OCI-LY3 (cell line): Measurements from ENCODE around the gene DYNLRB1.

Experiments
- H2AFZ ChIP-seq: fragments of 200-600, 300-600 bp; shearing (Covaris generic); 2 replicates; pipeline ENCODE4 v1.6.0; 2014; ENCODE audit warnings: antibody characterized with exemption, low read depth, low read length
- H3K27ac ChIP-seq: fragments of 200-600, 300-600 bp; sonication (generic); 2 replicates; pipeline ENCODE4 v1.5.1; 2014; ENCODE audit warnings: mild to moderate bottlenecking, low read length, moderate library complexity, mixed read lengths
- H3K27me3 ChIP-seq: fragments of 200-600, 300-600 bp; sonication (generic); 2 replicates; pipeline ENCODE4 v1.6.1; 2014; ENCODE audit warnings: low read depth, low read length, mixed read lengths
- H3K36me3 ChIP-seq: fragments of 200-600, 300-600 bp; sonication (generic); replicated peaks from 2 replicates; pipeline ENCODE3; 2014; ENCODE audit warnings: low read depth, low read length, mixed read lengths
- H3K4me1 ChIP-seq: fragments of 300-600, 200-600 bp; sonication (generic); 2 replicates; pipeline ENCODE4 v1.6.1; 2014; ENCODE audit warnings: low read length, mixed read lengths
- H3K4me2 ChIP-seq: fragments of 200-600, 300-600 bp; sonication (generic); 2 replicates; pipeline ENCODE4 v1.6.1; 2014; ENCODE audit warnings: low read length, mixed read lengths
- H3K4me3 ChIP-seq: fragments of 300-600, 200-600 bp; sonication (generic); 2 replicates; pipeline ENCODE4 v1.5.1; 2014; ENCODE audit warnings: antibody characterized with exemption, mild to moderate bottlenecking, low read length, moderate library complexity
- H3K79me2 ChIP-seq: fragments of 300-600, 200-600 bp; shearing (Covaris generic); 2 replicates; pipeline ENCODE4 v1.6.1; 2014; ENCODE audit warnings: mild to moderate bottlenecking, low read length, mixed read lengths
- H3K9ac ChIP-seq: fragments of 300-600, 200-600 bp; shearing (Covaris generic); 2 replicates; pipeline ENCODE4 v1.6.0; 2014; ENCODE audit warnings: mild to moderate bottlenecking, low read length, moderate library complexity
- H3K9me3 ChIP-seq: fragments of 200-600, 300-600 bp; shearing (Covaris generic); 2 replicates; pipeline ENCODE4 v1.6.1; 2014; ENCODE audit warnings: low read length, mixed read lengths; ENCODE audit not compliant: insufficient read depth
- H4K20me1 ChIP-seq: fragments of 200-600, 300-600 bp; sonication (generic); 2 replicates; pipeline ENCODE4 v1.6.1; 2016; ENCODE audit warnings: low read length, mixed read lengths; ENCODE audit not compliant: insufficient read depth
- CTCF ChIP-seq: fragments of 200-600, 300-600 bp; sonication (generic); IDR thresholded peaks from 2 replicates; pipeline ENCODE4 v1.5.1; 2014; ENCODE audit warnings: antibody characterized with exemption, low read length, low read depth
- EZH2phosphoT487 ChIP-seq: fragments of 200-600 bp; shearing (Covaris generic); IDR thresholded peaks from 2 replicates; pipeline ENCODE4 v1.6.1; 2018; ENCODE audit warnings: antibody characterized with exemption, mixed run types, low read depth

DYNLRB1 gene

GRCh38 chr20:34491226-34491931 is 24.8 kb upstream of the DYNLRB1 start:
- no peak overlapping the region for H3K4me2 ChIP-seq
- no peak overlapping the region for H3K27ac ChIP-seq
- no peak overlapping the region for H3K9ac ChIP-seq

GRCh38 chr20:34491932-34492509 is 24.2 kb upstream of the DYNLRB1 start:
- no peaks in the 10 kb centered on the region for H3K9me3 ChIP-seq
- H3K36me3 ChIP-seq = peaks cover 50% of the 10 kb centered on the region
- H3K4me1 ChIP-seq = no peaks in the 10 kb centered on the region
- no peak overlapping the region for H2AFZ ChIP-seq
- H3K9ac ChIP-seq = no peak overlapping the region
- no peak overlapping the region for H3K4me2 ChIP-seq
- H3K4me3 ChIP-seq = no peak overlapping the region
- H3K79me2 ChIP-seq = no peaks in the 10 kb centered on the region
- no peak overlapping the region for H3K27ac ChIP-seq
- H3K27me3 ChIP-seq = no peaks in the 10 kb centered on the region
- no peaks in the 10 kb centered on the region for H4K20me1 ChIP-seq
- no peak for TF ChIP-seq CTCF

More at GRCh38 chr20:34491226-34491931, 24.8 kb upstream of the DYNLRB1 start:
- H3K36me3 ChIP-seq = peaks cover 50% of the 10 kb centered on the region
- H2AFZ ChIP-seq = no peak overlapping the region
- no peak overlapping the region for H3K4me3 ChIP-seq
- no peak for TF ChIP-seq EZH2phosphoT487
- no peak for TF ChIP-seq CTCF
- no peaks in the 10 kb centered on the region for H3K4me1 ChIP-seq
- no peaks in the 10 kb centered on the region for H3K79me2 ChIP-seq
- no peaks in the 10 kb centered on the region for H3K27me3 ChIP-seq
- no peaks in the 10 kb centered on the region for H3K9me3 ChIP-seq
- no peaks in the 10 kb centered on the region for H4K20me1 ChIP-seq

GRCh38 chr20:34493646-34494045 is 22.6 kb upstream of the DYNLRB1 start:
- Histone ChIP-seq H3K27me3 (no peaks in the 10 kb centered on the region), H3K4me3 (no peak overlapping the region), H4K20me1 (no peaks in the 10 kb centered on the region), H3K27ac (no peak overlapping the region), H3K4me1 (no peaks in the 10 kb centered on the region), H3K4me2 (no peak overlapping the region), H2AFZ (no peak overlapping the region), H3K9ac (no peak overlapping the region), H3K9me3 (no peaks in the 10 kb centered on the region), H3K79me2 (no peaks in the 10 kb centered on the region), H3K36me3 (peaks cover 49% of the 10 kb centered on the region)
- TF ChIP-seq CTCF = no peak
- TF ChIP-seq EZH2phosphoT487 = no peak

GRCh38 chr20:34495307-34495706 is 20.9 kb upstream of the DYNLRB1 start:
- Histone ChIP-seq H3K27ac (no peak overlapping the region), H3K4me3 (no peak overlapping the region), H3K9ac (no peak overlapping the region), H3K4me2 (no peak overlapping the region), H3K79me2 (no peaks in the 10 kb centered on the region), H3K27me3 (no peaks in the 10 kb centered on the region), H3K36me3 (peaks cover 41% of the 10 kb centered on the region), H4K20me1 (no peaks in the 10 kb centered on the region), H3K4me1 (no peaks in the 10 kb centered on the region), H3K9me3 (no peaks in the 10 kb centered on the region), H2AFZ (no peak overlapping the region)
- TF ChIP-seq CTCF (no peak), EZH2phosphoT487 (no peak)
